SK-N-SH treated with all-trans-retinoic acid at 6 μM for 48 hours (cell line): ENCODE data around the gene KBTBD13.

Experiments
- ATAC-seq: fragments of 200-7000 bp; cut with Tn5 transposase; 3 replicates; pipeline ENCODE4 v1.9.1; 2020; ENCODE audit warnings: mild to moderate bottlenecking, moderate library complexity
- ARNTL ChIP-seq: fragments of 450-650 bp; formaldehyde crosslinking; IDR thresholded peaks from 2 replicates; pipeline ENCODE4 v1.5.0; 2020; ENCODE audit warnings: low read depth, mild to moderate bottlenecking, moderate library complexity, borderline replicate concordance
- BACH2 ChIP-seq: fragments of 250-450 bp; sonication (Bioruptor Pico); IDR thresholded peaks from 2 replicates; pipeline ENCODE4 v1.9.0; 2021; ENCODE audit warnings: mild to moderate bottlenecking, borderline replicate concordance
- CSDC2 ChIP-seq: fragments of 250-450 bp; sonication (Bioruptor Pico); IDR thresholded peaks from 2 replicates; pipeline ENCODE4 v1.5.0; 2020; ENCODE audit warnings: mild to moderate bottlenecking, moderate library complexity
- CSRNP3 ChIP-seq: fragments of 250-450 bp; sonication (Bioruptor Pico); IDR thresholded peaks from 2 replicates; pipeline ENCODE4 v1.5.1; 2021; ENCODE audit warnings: mild to moderate bottlenecking, moderate library complexity
- GLIS3 ChIP-seq: fragments of 250-450 bp; sonication (Bioruptor Pico); IDR thresholded peaks from 2 replicates; pipeline ENCODE4 v1.5.0; 2020; ENCODE audit warnings: mild to moderate bottlenecking, moderate library complexity
- ISL1 ChIP-seq: fragments of 250-450 bp; sonication (Bioruptor Pico); IDR thresholded peaks from 2 replicates; pipeline ENCODE4 v2.1.2; 2022; ENCODE audit warnings: mild to moderate bottlenecking, moderate library complexity
- OSR1 ChIP-seq: fragments of 250-450 bp; sonication (Bioruptor Pico); IDR thresholded peaks from 2 replicates; pipeline ENCODE4 v1.8.0; 2022; ENCODE audit warnings: moderate library complexity, mild to moderate bottlenecking, inconsistent platforms
- PATZ1 ChIP-seq: fragments of 250-450 bp; sonication (Bioruptor Pico); IDR thresholded peaks from 2 replicates; pipeline ENCODE4 v1.8.0; 2020; ENCODE audit warnings: mild to moderate bottlenecking, moderate library complexity, borderline replicate concordance
- POU6F1 ChIP-seq: fragments of 250-450 bp; sonication (Bioruptor Pico); IDR thresholded peaks from 2 replicates; pipeline ENCODE4 v1.8.0; 2021; ENCODE audit warnings: low read depth, mild to moderate bottlenecking, moderate library complexity, borderline replicate concordance
- PPARA ChIP-seq: fragments of 250-450 bp; sonication (Bioruptor Pico); IDR thresholded peaks from 2 replicates; pipeline ENCODE4 v1.5.0; 2020; ENCODE audit warnings: mild to moderate bottlenecking, borderline replicate concordance
- RARB ChIP-seq: fragments of 250-450 bp; sonication (Bioruptor Pico); IDR thresholded peaks from 2 replicates; pipeline ENCODE4 v1.8.0; 2021; ENCODE audit warnings: mild to moderate bottlenecking, moderate library complexity
- SNAI2 ChIP-seq: fragments of 250-450 bp; sonication (Bioruptor Pico); IDR thresholded peaks from 2 replicates; pipeline ENCODE4 v1.5.0; 2020; ENCODE audit warnings: mild to moderate bottlenecking, moderate library complexity
- TCF4 ChIP-seq: fragments of 250-450 bp; sonication (Bioruptor Pico); IDR thresholded peaks from 2 replicates; pipeline ENCODE4 v1.8.0; 2021; ENCODE audit warnings: mild to moderate bottlenecking, moderate library complexity, borderline replicate concordance
- TOX ChIP-seq: fragments of 250-450 bp; sonication (Bioruptor Pico); IDR thresholded peaks from 2 replicates; pipeline ENCODE4 v1.8.0; 2021; ENCODE audit warnings: mild to moderate bottlenecking, moderate library complexity, borderline replicate concordance
- TSHZ2 ChIP-seq: fragments of 250-450 bp; sonication (Bioruptor Pico); IDR thresholded peaks from 2 replicates; pipeline ENCODE4 v1.5.0; 2020; ENCODE audit warnings: mild to moderate bottlenecking, moderate library complexity
- ZC3H10 ChIP-seq: fragments of 250-450 bp; sonication (Bioruptor Pico); IDR thresholded peaks from 2 replicates; pipeline ENCODE4 v1.5.1; 2021; ENCODE audit warnings: mild to moderate bottlenecking, moderate library complexity
- ZFP3 ChIP-seq: fragments of 250-450 bp; sonication (Bioruptor Pico); IDR thresholded peaks from 2 replicates; pipeline ENCODE4 v1.5.0; 2020; ENCODE audit warnings: mild to moderate bottlenecking, moderate library complexity
- ZFP30 ChIP-seq: fragments of 450-650 bp; formaldehyde crosslinking; IDR thresholded peaks from 2 replicates; pipeline ENCODE4 v1.5.0; 2022; ENCODE audit warnings: mild to moderate bottlenecking, moderate library complexity
- ZNF70 ChIP-seq: fragments of 450-650 bp; formaldehyde crosslinking; IDR thresholded peaks from 2 replicates; pipeline ENCODE4 v1.5.0; 2020; ENCODE audit warnings: mild to moderate bottlenecking, moderate library complexity
- ZNF8 ChIP-seq: fragments of 450-650 bp; formaldehyde crosslinking; IDR thresholded peaks from 2 replicates; pipeline ENCODE4 v1.5.0; 2020; ENCODE audit warnings: mild to moderate bottlenecking, moderate library complexity

Gene KBTBD13

GRCh38 chr15:65101891-65102708, 25.6 kb downstream of the KBTBD13 start:
- TF ChIP-seq ISL1 (CRISPR knock-in tag) (no peak), RARB (CRISPR knock-in tag) (no peak), PATZ1 (no peak), ARNTL (CRISPR knock-in tag) (no peak), POU6F1 (CRISPR knock-in tag) (no peak), ZNF70 (CRISPR knock-in tag) (no peak), TCF4 (CRISPR knock-in tag) (no peak), ZFP30 (no peak), GLIS3 (CRISPR knock-in tag) (no peak), TOX (CRISPR knock-in tag) (no peak), BACH2 (CRISPR knock-in tag) (no peak), ZC3H10 (CRISPR knock-in tag) (no peak), TSHZ2 (CRISPR knock-in tag) (no peak), PPARA (no peak)
- ATAC-seq, result peak; percentile 24; the same call in 2 of the 3 replicates

GRCh38 chr15:65102912-65103311, 26.4 kb downstream of the KBTBD13 start:
- TF ChIP-seq OSR1 (CRISPR knock-in tag), result no peak
- TF ChIP-seq TOX (CRISPR knock-in tag), result no peak
- no peak for TF ChIP-seq BACH2 (CRISPR knock-in tag)
- TF ChIP-seq ZC3H10 (CRISPR knock-in tag), result no peak
- ATAC-seq, result no peak

GRCh38 chr15:65105038-65105437, 28.5 kb downstream of the KBTBD13 start:
- ATAC-seq, result no peak

More at GRCh38 chr15:65105038-65105437, 28.5 kb downstream of the KBTBD13 start:
- TF ChIP-seq ZNF8 (CRISPR knock-in tag) (no peak), ZC3H10 (CRISPR knock-in tag) (no peak), RARB (CRISPR knock-in tag) (no peak), ZFP3 (CRISPR knock-in tag) (no peak), CSDC2 (CRISPR knock-in tag) (no peak), POU6F1 (CRISPR knock-in tag) (no peak), ZNF70 (CRISPR knock-in tag) (no peak), SNAI2 (CRISPR knock-in tag) (no peak), CSRNP3 (CRISPR knock-in tag) (no peak)
